GM23248 (cell line): ENCODE results near the gene FILIP1L. TPM values are rescaled to one million over a fixed set of nuclear protein-coding genes. Genes with fewer than 3 reads are reported as not detected.

Source experiments
- DNase-seq: peaks from one replicate; pipeline ENCODE4 v3.0.0-alpha.2; 2015
- H2AFZ ChIP-seq: fragments of 200-600 bp; sonication (generic); 2 replicates; pipeline ENCODE4 v1.6.1; 2016; ENCODE audit warnings: antibody characterized with exemption
- H3F3A ChIP-seq: fragments of 200-600 bp; sonication (generic); 2 replicates; pipeline ENCODE4 v1.6.1; 2016; ENCODE audit warnings: mild to moderate bottlenecking, antibody characterized with exemption, mixed run types; ENCODE audit not compliant: insufficient read depth
- H3K27ac ChIP-seq: fragments of 200-600 bp; sonication (generic); 2 replicates; pipeline ENCODE4 v1.5.1; 2016; ENCODE audit warnings: mild to moderate bottlenecking
- H3K27me3 ChIP-seq: fragments of 200-600 bp; sonication (generic); replicated peaks from 2 replicates; pipeline ENCODE4 v1.6.1; 2016; ENCODE audit warnings: mild to moderate bottlenecking; ENCODE audit not compliant: insufficient read depth
- H3K36me3 ChIP-seq: fragments of 200-600 bp; sonication (generic); 2 replicates; pipeline ENCODE4 v1.6.1; 2016; ENCODE audit warnings: low read depth, mild to moderate bottlenecking
- H3K4me1 ChIP-seq: fragments of 200-600 bp; sonication (generic); 2 replicates; pipeline ENCODE4 v1.6.1; 2016; ENCODE audit warnings: mild to moderate bottlenecking; ENCODE audit not compliant: insufficient read depth
- H3K4me2 ChIP-seq: fragments of 200-600 bp; sonication (generic); one replicate; pipeline ENCODE4 v1.6.1; 2016; ENCODE audit warnings: mild to moderate bottlenecking; ENCODE audit not compliant: unreplicated experiment
- H3K4me3 ChIP-seq: fragments of 200-600 bp; sonication (generic); 2 replicates; pipeline ENCODE4 v1.5.1; 2016; ENCODE audit warnings: mild to moderate bottlenecking
- H3K79me2 ChIP-seq: fragments of 200-600 bp; sonication (generic); 2 replicates; pipeline ENCODE4 v1.6.1; 2016; ENCODE audit warnings: mild to moderate bottlenecking; ENCODE audit not compliant: insufficient read depth
- H3K9ac ChIP-seq: fragments of 200-600 bp; sonication (generic); 2 replicates; pipeline ENCODE4 v1.6.1; 2016; ENCODE audit warnings: mild to moderate bottlenecking
- H3K9me2 ChIP-seq: fragments of 200-600 bp; sonication (generic); 2 replicates; pipeline ENCODE4 v1.6.1; 2016; ENCODE audit warnings: mixed run types, mild to moderate bottlenecking, moderate library complexity; ENCODE audit not compliant: insufficient read depth
- H3K9me3 ChIP-seq: fragments of 200-600 bp; sonication (generic); one replicate; pipeline ENCODE4 v1.6.1; 2017; ENCODE audit warnings: low read depth
- H4K20me1 ChIP-seq: fragments of 200-600 bp; sonication (generic); 2 replicates; pipeline ENCODE4 v1.6.0; 2016; ENCODE audit not compliant: insufficient read depth
- EZH2 ChIP-seq: fragments of 200-600 bp; sonication (generic); IDR thresholded peaks from 2 replicates; pipeline ENCODE4 v1.6.1; 2018; ENCODE audit warnings: antibody characterized with exemption, mild to moderate bottlenecking; ENCODE audit not compliant: insufficient read depth, poor library complexity, severe bottlenecking
- EZH2phosphoT487 ChIP-seq: fragments of 200-600 bp; sonication (generic); IDR thresholded peaks from 2 replicates; pipeline ENCODE4 v1.6.1; 2018; ENCODE audit warnings: antibody characterized with exemption, moderate library complexity, mild to moderate bottlenecking, low read depth; ENCODE audit not compliant: insufficient read depth
- WGBS, 2 experiments: methylation state at CpG; one replicate each; pipeline ENCODE4 v1.1.6; 2015 to 2017; ENCODE audit warnings: low lambda C conversion rate in 2 of 2, low coverage in 1 of 2; ENCODE audit errors: missing lambda C conversion rate in 2 of 2; 5-methylcytosine and 5-hydroxymethylcytosine counted together
- in situ Hi-C: fragments of 300-500 bp; cut with MboI; formaldehyde crosslinking; loops from 2 replicates; pipeline ENCODE4 v1.15.0; 2020
- polyA plus RNA-seq: library from polyadenylated mRNA; unstranded; fragments of >200 nt; fragmentation: Nextera tagmentation; extraction: Ambion mirVana; gene quantifications from 2 replicates; pipeline ENCODE4 v1.2.1, GENCODE V29; 2016
- total RNA-seq: library from RNA; depleted of rRNA; stranded (reverse); fragments of >200 nt; shearing (Covaris generic); gene quantifications from 2 replicates; pipeline ENCODE4 v1.2.3, GENCODE V29; 2014

The FILIP1L gene
- total and polyA plus RNA-seq, 2 experiments from 2014 or later, result 45.0 to 66.3 TPM

DNA sequence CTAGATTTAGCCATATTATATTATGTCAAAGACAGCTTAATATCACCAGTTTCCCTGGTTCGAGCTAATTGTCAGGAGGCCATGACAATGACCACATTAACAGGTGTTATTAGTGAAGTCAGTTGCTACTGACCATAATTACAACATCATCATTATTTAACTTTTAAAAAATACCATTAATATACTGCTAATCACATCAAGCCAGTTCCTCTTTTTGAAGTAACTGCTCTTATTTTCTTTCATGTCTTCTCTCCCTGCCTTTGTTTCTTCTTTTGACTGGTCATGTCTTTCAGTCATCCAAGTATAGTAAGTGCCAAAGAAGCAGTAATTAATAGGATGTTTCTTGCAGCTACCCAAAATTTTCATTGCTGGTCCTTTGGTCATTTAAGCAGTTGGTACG, 235.0 kb downstream of the FILIP1L start:
- 96 to 99% methylated on average over 2 of the region's 2 CpGs for WGBS, 2 experiments
- Histone ChIP-seq H3F3A (peaks cover 38% of the 10 kb centered on the region; the same call in 1 of the 2 replicates), H3K27me3 (no peaks in the 10 kb centered on the region), H3K9me2 (peaks cover 3% of the 10 kb centered on the region; the same call in 1 of the 2 replicates), H3K36me3 (peaks cover 2% of the 10 kb centered on the region; the same call in 1 of the 2 replicates), H3K4me1 (peaks cover 19% of the 10 kb centered on the region), H3K27ac (no peak overlapping the region), H2AFZ (no peak overlapping the region), H3K4me3 (no peak overlapping the region), H3K9ac (no peak overlapping the region), H3K4me2 (no peak overlapping the region), H4K20me1 (no peaks in the 10 kb centered on the region), H3K9me3 (no peaks in the 10 kb centered on the region), H3K79me2 (peaks cover 36% of the 10 kb centered on the region)
- DNase-seq, result no peak
- in situ Hi-C loops, result no loop called here
- TF ChIP-seq EZH2phosphoT487, result no peak
- TF ChIP-seq EZH2, result no peak

DNA sequence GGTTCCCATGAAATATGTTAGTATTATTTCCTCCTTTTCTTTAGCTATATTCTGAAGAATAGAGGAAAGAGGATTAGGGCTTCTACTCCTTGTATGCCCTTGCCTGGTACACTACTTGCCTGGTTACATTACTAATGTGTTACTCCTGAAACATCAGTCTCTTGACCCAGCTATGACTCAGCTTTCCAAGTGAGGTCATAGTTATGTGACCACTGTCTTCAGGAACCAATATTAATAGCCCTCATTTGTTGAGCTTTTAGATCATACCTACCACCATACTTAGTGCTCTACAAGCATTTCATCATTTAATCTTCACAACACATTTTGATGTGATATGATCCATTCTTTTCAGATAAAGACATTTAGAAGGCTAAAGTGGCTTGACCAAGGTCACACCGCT, 236.3 kb downstream of the FILIP1L start:
- H3F3A ChIP-seq, result peaks cover 47% of the 10 kb centered on the region; the same call in 1 of the 2 replicates
- peak overlapping the region; percentile 97 for H3K4me2 ChIP-seq
- no peaks in the 10 kb centered on the region for H4K20me1 ChIP-seq
- H3K36me3 ChIP-seq, result peaks cover 10% of the 10 kb centered on the region
- H3K27me3 ChIP-seq, result no peaks in the 10 kb centered on the region
- H3K9me2 ChIP-seq, result peaks cover 3% of the 10 kb centered on the region; the same call in 1 of the 2 replicates
- WGBS, 2 experiments, result 97 to 100% methylated on average over 1 of the region's 1 CpG
- peak overlapping the region; percentile 98 for H3K9ac ChIP-seq
- H3K4me3 ChIP-seq, result peak overlapping the region; percentile 95
- H3K79me2 ChIP-seq, result peaks cover 48% of the 10 kb centered on the region
- peaks cover 25% of the 10 kb centered on the region for H3K4me1 ChIP-seq
- peak; percentile 92 for DNase-seq
- H3K27ac ChIP-seq, result peak overlapping the region; percentile 91
- in situ Hi-C loops, result no loop called here
- no peak for TF ChIP-seq EZH2
- TF ChIP-seq EZH2phosphoT487, result no peak
- H3K9me3 ChIP-seq, result no peaks in the 10 kb centered on the region
- H2AFZ ChIP-seq, result no peak overlapping the region

DNA sequence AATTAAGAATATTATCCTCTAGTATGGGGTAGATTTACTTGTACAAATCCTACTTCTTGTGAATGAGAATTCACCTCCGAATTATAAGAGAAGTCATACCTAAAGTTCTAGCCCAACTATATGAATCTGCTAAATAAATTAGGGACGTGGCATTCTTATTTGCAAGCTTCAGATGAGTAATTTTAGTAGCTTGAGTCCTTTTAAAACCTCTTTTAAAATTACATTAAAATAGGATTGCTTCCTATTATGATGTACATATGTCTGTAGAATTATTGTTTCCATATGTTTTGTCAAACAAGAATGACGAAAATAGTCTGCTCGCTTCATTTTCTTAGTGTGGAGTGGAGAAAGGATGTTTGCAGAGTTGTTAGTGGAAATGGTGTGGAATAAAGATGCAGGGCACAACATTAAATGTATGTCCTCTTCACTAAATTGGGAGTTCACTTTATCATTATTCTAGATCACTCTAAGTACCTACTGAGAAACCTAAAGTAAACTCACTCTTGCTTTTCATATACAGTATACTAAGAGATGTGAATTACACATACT, 237.2 kb downstream of the FILIP1L start:
- H2AFZ ChIP-seq, result peak overlapping the region; percentile 62
- peak overlapping the region; percentile 95 for H3K4me3 ChIP-seq
- in situ Hi-C loops, result no loop called here
- H3K79me2 ChIP-seq, result peaks cover 57% of the 10 kb centered on the region
- peaks cover 34% of the 10 kb centered on the region for H3K4me1 ChIP-seq
- H4K20me1 ChIP-seq, result no peaks in the 10 kb centered on the region
- peak overlapping the region; percentile 91 for H3K27ac ChIP-seq
- peaks cover 54% of the 10 kb centered on the region; the same call in 1 of the 2 replicates for H3F3A ChIP-seq
- no peaks in the 10 kb centered on the region for H3K27me3 ChIP-seq
- H3K9ac ChIP-seq, result peak overlapping the region; percentile 98
- H3K4me2 ChIP-seq, result peak overlapping the region; percentile 97
- 13 to 14% methylated on average over 4 of the region's 4 CpGs for WGBS, 2 experiments
- peak; percentile 69 for DNase-seq
- TF ChIP-seq EZH2, result no peak
- TF ChIP-seq EZH2phosphoT487, result no peak
- H3K9me2 ChIP-seq, result peaks cover 3% of the 10 kb centered on the region; the same call in 1 of the 2 replicates
- no peaks in the 10 kb centered on the region for H3K9me3 ChIP-seq
- H3K36me3 ChIP-seq, result peaks cover 10% of the 10 kb centered on the region

DNA sequence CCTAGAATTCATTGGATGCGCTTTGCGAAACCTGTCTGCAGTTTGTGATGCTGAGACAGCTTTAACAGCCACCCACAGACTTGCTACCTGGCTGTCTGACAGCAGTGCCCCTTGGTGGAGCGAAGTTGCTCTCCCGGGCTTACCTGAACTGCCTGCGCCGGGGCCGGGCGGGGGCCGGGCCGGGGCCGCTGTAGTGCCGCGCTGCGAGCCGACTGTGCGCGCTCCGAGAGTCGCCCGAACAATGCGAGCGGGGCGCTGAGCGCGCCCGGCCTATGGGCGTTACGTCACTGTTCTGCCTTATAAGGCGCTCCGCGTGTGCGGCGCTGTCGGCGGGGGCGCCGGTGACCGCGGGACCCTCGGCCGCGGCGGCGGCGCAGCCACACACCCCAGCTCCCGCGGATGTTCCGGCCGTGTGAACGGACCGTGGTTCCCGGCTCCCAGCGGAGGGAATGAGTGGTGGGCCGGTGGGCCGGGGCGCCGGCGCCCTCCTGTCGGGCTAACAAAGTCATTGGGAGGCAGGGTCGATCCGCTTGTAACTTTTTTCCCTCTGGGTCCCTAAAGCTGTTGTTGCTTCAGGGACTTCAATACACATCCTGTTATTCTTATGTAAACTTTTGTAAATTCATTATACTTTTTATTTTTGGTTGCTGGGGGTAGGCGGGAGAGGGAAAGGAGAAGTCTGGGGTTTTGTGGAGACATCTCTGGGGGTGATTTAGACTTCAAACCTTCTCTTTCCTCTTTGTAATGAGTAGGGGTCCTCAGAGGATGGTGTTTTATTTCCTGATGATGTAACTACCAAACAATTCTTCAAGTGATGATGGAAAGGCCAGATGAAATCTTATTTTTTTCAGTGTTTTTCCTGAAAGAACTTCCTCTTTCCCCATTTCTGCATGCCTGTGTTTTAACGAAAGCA, 238.1 kb downstream of the FILIP1L start:
- peaks cover 12% of the 10 kb centered on the region for H3K36me3 ChIP-seq
- H3K27me3 ChIP-seq, result no peaks in the 10 kb centered on the region
- in situ Hi-C loops, result no loop called here
- peaks cover 67% of the 10 kb centered on the region for H3K79me2 ChIP-seq
- peaks cover 44% of the 10 kb centered on the region for H3K4me1 ChIP-seq
- no peaks in the 10 kb centered on the region for H4K20me1 ChIP-seq
- H3K4me2 ChIP-seq, result peak overlapping the region; percentile 97
- H3K4me3 ChIP-seq, result peak overlapping the region; percentile 95
- peaks cover 3% of the 10 kb centered on the region; the same call in 1 of the 2 replicates for H3K9me2 ChIP-seq
- H2AFZ ChIP-seq, result peak overlapping the region; percentile 62
- H3K9me3 ChIP-seq, result no peaks in the 10 kb centered on the region
- DNase-seq, result peak; percentile 93
- 0 to 1% methylated on average over 50 to 63 of the region's 63 CpGs for WGBS, 2 experiments
- H3K27ac ChIP-seq, result peak overlapping the region; percentile 91
- no peak for TF ChIP-seq EZH2phosphoT487
- TF ChIP-seq EZH2, result no peak
- peak overlapping the region; percentile 98 for H3K9ac ChIP-seq
- H3F3A ChIP-seq, result peaks cover 62% of the 10 kb centered on the region
